Suppressor macrophage (primary cell): Measurements from ENCODE around the gene CIC.
A peak's percentile ranks its signal among the peaks of the same experiment; 100 is the strongest.

ENCODE experiments used
- DNase-seq, 4 experiments: peaks; one replicate each; pipeline ENCODE4 v3.0.0-alpha.2; 2020 to 2022

Gene CIC

GRCh38 chr19:42278452-42279154, 9.6 kb downstream of the CIC start:
- DNase-seq: no peak

DNA sequence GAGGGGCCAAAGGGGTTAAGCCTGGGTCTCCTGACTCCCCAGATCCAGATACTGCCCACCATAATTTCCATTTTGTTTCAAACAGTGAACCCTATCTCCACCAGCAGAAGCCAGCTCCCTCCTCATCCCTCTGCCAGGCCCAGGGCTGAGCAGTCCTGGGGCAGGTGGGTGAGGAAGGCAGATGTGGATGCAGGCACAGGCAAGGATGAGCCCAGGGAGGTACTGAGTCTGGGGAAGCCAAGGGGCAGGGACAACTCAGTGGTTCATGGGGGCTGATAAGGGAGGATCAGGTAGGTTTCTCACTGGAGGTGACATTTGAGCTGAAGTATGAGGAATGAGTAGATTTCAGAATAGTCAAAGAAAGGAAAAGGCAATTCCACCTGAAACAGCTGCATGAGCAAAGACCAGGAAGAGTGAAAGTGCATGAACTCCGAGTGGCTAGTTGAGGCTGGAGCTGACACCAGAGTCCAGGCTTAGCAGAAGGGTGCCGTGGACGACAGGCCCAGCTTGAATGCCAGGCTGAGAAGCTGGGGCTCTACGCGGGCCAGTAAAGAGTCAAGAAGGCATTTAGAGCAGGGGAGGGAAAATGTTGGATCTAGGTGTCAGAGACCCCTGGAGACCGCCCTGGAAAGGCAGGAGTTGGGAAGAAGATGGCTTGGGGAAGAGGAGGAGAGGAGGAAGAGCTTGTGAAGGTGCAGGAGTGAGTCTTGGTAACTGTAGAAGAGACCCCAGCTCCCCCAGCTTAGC, 10.3 kb downstream of the CIC start:
- DNase-seq: no peak

- peak; percentile 77 to 89 (median 86) for DNase-seq
Measured at GRCh38 chr19:42279902-42280814, 11.1 kb downstream of the CIC start.

DNA sequence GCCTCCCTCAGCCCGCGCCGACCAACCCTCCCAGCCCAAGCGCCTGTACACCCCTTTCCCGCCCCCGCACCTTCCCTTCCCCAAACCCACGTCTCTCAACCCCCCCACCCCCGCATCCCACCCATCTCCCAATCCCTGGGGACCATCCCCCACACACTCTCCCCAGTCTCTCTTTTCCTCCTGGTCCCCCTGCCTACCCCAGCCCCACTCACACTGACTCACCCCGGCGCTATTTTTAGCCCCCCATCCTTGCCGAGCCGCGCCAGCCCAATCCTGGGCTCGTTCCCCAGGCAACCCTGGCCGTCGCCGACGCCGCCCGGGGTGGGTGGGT, 11.7 kb downstream of the CIC start:
- peak in 1 of 4 experiments; percentile 57 for DNase-seq

DNA sequence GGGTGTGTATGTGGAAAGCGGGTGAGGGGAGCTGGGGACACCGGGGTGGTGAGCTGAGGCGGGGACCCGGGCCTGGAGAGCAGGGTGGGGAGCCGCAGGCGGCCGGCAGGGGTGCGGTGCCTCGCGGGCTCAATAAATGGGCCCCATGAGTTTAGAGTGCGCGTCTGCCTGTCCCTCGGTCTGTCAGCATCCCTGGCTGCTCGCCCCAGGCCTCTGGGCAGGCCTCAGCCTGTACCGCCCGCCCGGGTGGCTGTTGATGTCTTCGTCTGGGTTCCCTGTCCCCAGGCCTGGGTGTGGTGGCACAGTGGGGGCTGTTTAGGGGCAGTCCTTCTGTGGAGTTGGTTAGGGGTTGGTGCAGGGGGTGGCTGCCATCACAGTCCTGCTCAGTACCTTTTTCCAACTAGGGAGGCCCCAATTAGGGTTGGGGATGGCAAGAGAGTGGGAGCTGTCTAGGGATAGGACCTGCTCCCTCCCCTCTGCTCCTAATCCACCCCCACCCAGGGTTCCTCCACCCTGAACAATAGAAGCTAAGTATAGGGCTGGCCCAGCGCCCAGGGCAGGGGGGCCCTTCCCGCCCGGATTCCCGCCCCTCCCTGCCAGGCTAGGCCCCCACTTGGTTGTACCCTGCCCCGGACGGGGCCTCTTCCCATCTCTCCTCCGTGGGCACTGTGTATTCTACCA, 12.2 kb downstream of the CIC start:
- DNase-seq: peak in 2 of 4 experiments; percentile 36 to 49

- DNase-seq: no peak
Measured at GRCh38 chr19:42281827-42282762, 13.0 kb downstream of the CIC start.

- DNase-seq: no peak
Measured at GRCh38 chr19:42282819-42283187, 13.8 kb downstream of the CIC start.

- DNase-seq: peak; percentile 96 to 99 (median 98)
Measured at GRCh38 chr19:42283188-42284065, 14.4 kb downstream of the CIC start.

- peak; percentile 85 to 96 (median 90) for DNase-seq
Measured at GRCh38 chr19:42284066-42284501, 15.0 kb downstream of the CIC start.

DNA sequence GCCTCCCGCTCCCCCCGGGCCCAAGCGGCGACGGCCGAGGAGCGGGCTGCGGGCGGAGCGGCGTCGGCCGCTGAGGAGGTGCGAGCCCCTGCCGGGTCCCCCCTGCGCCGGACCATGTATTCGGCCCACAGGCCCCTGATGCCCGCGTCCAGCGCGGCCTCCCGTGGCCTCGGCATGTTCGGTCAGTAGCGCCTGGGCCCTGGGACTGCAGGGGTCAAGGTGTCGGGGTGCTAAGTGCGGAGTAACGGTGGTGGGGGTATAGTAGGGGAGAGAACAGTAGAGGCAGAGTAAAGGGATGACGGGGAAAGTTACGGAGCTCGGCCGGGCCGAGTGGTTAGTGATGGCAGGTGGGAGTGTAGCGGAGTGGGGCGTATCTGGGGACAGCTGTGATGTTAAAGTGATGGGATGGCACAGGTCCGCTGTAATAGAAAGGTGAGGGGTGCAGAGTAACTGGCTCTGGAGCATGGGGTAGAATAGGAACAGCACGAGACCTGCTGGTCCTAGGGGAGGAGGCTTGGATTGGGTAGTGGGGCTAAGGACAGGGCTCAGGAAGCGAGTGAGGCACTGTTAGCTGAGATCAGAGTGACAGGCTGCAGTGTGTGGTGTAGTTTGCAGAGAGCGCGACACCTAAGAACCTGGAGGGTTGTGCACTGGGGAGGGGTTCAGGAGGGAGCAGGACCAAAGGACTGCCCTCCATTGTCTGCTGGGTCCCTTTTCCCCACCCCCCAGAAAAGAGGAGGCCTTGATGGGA, 15.7 kb downstream of the CIC start:
- no peak for DNase-seq

DNA sequence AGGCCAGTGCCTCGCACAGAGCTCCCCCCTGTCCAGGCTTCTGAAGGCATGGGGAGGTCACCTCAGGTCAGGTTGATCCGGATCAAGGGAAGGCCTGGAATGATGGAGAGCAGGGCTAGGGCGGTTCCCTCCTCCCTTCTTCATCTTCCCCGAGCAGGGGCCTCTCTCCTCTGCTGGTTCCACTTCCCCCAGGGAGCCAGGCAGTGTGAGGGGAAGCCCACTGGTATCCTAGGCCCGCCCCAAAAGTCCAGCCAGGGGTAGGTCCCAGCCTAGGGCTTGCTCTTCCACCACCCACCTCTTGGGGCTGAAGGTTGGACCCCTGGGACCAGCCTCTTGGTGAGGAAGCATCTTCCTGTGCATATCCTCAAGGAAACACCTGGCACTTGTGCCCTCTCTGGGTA, 16.5 kb downstream of the CIC start:
- DNase-seq: peak in 3 of 4 experiments; percentile 42 to 54 (median 51)

DNA sequence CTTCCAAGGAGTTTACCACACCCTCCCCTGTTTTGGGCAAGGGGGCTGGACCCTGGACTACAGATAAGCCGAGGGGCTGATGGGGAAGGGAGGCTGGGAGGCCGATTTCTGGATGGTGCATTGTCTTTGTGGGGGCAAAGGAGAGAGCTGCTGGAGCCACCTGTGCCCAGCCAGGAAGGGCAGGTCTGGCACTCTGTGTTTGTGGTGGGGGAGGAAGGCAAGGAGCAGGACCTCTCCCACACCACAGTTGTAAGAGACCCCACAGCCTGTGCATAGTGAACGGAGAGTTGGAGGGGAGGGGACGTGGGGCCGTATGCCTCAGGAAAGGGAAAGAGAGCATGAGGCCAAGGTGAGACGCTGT, 16.9 kb downstream of the CIC start:
- DNase-seq: no peak

GRCh38 chr19:42286349-42287016, 17.4 kb downstream of the CIC start:
- DNase-seq: peak in 2 of 4 experiments; percentile 35 to 48

- no peak for DNase-seq
Measured at GRCh38 chr19:42287017-42287826, 18.2 kb downstream of the CIC start.

GRCh38 chr19:42287827-42288107, 18.7 kb downstream of the CIC start:
- DNase-seq: no peak

DNA sequence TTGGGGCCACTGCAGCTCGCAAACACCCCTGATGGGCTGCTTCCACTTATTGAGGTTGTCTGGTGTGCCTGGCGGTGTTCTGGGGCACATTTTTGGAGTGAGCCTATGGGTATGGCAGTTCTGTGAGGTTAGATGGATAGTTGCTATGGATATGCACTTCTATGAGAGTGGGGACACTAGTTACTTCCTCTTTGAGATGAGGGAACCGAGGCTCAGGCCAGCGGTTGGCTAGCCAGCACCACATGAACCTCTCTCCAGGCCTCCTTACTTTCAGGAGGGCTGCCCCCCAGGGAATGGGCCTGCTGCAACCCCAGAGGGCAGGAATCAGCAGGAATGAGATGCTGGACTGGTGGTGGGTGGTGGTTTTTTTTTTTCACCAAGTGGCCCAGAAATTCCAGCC, 19.3 kb downstream of the CIC start:
- DNase-seq: peak; percentile 31 to 61 (median 50)

DNA sequence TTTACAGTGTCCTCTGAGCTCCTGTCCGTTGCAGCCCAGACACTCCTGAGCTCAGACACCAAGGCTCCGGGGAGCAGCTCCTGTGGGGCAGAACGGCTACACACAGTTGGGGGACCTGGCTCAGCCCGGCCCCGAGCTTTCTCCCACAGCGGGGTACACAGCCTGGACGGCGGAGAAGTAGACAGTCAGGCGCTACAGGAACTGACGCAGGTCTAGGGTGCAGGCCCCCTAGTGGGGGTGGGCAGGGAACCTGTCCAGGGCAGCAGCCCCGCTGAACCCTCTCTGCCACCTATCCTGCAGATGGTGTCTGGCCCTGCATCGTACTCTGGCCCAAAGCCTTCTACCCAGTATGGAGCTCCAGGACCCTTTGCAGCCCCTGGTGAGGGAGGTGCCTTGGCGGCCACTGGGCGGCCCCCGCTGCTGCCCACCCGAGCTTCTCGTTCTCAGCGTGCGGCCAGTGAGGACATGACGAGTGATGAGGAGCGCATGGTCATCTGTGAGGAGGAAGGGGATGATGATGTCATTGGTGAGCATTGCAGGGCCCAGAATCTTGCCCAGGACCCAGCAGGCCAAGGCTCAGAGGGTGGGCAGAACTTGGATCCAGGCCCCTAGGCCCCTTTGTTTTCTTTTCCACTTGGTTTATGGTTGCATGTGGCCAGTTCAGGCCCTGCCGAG, 20.0 kb downstream of the CIC start:
- DNase-seq: no peak

- DNase-seq: no peak
Measured at GRCh38 chr19:42289556-42290041, 20.5 kb downstream of the CIC start.
